Right ventricle myocardium inferior (tissue), 1 donor: ENCODE data around the gene DGKI. TPM values are rescaled to one million over a fixed set of nuclear protein-coding genes. Genes with fewer than 3 reads are reported as not detected.

ENCODE experiments used
- ATAC-seq: fragments of 200-7000 bp; cut with Tn5 transposase; one replicate; pipeline ENCODE4 v1.9.1; 2020; ENCODE audit warnings: mild to moderate bottlenecking, moderate library complexity
- DNase-seq: peaks from one replicate; pipeline ENCODE4 v3.0.0; 2021; ENCODE audit errors: missing footprints
- intact Hi-C: fragments of 100-400 bp; cut with DNase I; formaldehyde crosslinking; loops from one replicate; pipeline ENCODE4 v1.11.0; 2022
- total RNA-seq: library from RNA; stranded (reverse); fragmentation: NEBNext Ultra II Directional; extraction: Animal tissue kit (Norgen Biotek cat#: 25700); gene quantifications from one replicate; pipeline ENCODE4 v1.2.1, GENCODE V29; 2021
- donor health status: DM: no; HTN: yes; CAD: no; lungs with severe emphysema.

Gene DGKI
- total RNA-seq, 1 donor from 2014 or later = 1.4 TPM

- intact Hi-C loops = no loop called here
- no peak for DNase-seq
- ATAC-seq = no peak
Observed at GRCh38 chr7:137331378-137331777, 515.4 kb downstream of the DGKI start.

Other genes starting within 250 kb of the DGKI start
- 19.3 TPM for gene CREB3L2, start 155.1 kb upstream of the DGKI start, total RNA-seq
- not detected for gene AKR1D1, start 229.5 kb upstream of the DGKI start, total RNA-seq